Keratinocyte (primary cell): ENCODE measurements around the gene TMEM150B. TPM values are rescaled to one million over a fixed set of nuclear protein-coding genes. Genes with fewer than 3 reads are reported as not detected.

Experiments
- DNase-seq: peaks from one replicate; pipeline ENCODE4 v3.0.0-alpha.2; 2011; ENCODE audit warnings: low read depth, missing footprints, low spot score
- FAIRE-seq: peaks from 2 replicates; lab custom pipeline; 2011; peaks lifted over from hg19 to GRCh38; lab: Jason Lieb, UNC
- H2AFZ ChIP-seq: 2 replicates; pipeline ENCODE4 v1.6.0; 2012; ENCODE audit warnings: low read length, control low read depth, inconsistent platforms; ENCODE audit not compliant: control insufficient read depth
- H3K27ac ChIP-seq: 2 replicates; pipeline ENCODE4 v1.5.1; 2011; ENCODE audit warnings: low read length; ENCODE audit not compliant: control insufficient read depth, insufficient read depth
- H3K27me3 ChIP-seq: 3 replicates; pipeline ENCODE4 v1.6.0; 2011; ENCODE audit warnings: low read length; ENCODE audit not compliant: control insufficient read depth, insufficient read depth; ENCODE audit errors: extremely low read depth
- H3K36me3 ChIP-seq, 2 experiments: 2 replicates in 1 of 2; 3 replicates in 1 of 2; pipeline ENCODE4 v1.5.1; 2011; ENCODE audit warnings: low read length in 2 of 2, mild to moderate bottlenecking in 1 of 2; ENCODE audit not compliant: control insufficient read depth in 2 of 2, insufficient read depth in 2 of 2; ENCODE audit errors: extremely low read depth in 1 of 2
- H3K4me1 ChIP-seq: 3 replicates; pipeline ENCODE4 v1.5.1; 2011; ENCODE audit warnings: low read length; ENCODE audit not compliant: control insufficient read depth, insufficient read depth; ENCODE audit errors: extremely low read depth
- H3K4me2 ChIP-seq: 3 replicates; pipeline ENCODE4 v1.6.0; 2011; ENCODE audit warnings: low read depth, low read length; ENCODE audit not compliant: control insufficient read depth, insufficient read depth; ENCODE audit errors: extremely low read depth
- H3K4me3 ChIP-seq, 3 experiments: fragments of 200-600 bp in 1 of 3; sonication (generic) in 1 of 3; 2 replicates in 2 of 3; 3 replicates in 1 of 3; pipeline ENCODE4 v1.5.1; 2011 to 2016; ENCODE audit warnings: low read length in 3 of 3, mild to moderate bottlenecking in 3 of 3, control low read depth in 2 of 3, inconsistent platforms in 1 of 3, low read depth in 1 of 3, mixed read lengths in 1 of 3, mixed run types in 1 of 3, moderate library complexity in 1 of 3; ENCODE audit not compliant: control insufficient read depth in 2 of 3, insufficient read depth in 2 of 3; ENCODE audit errors: extremely low read depth in 1 of 3
- H3K79me2 ChIP-seq: 2 replicates; pipeline ENCODE4 v1.6.0; 2012; ENCODE audit warnings: low read length; ENCODE audit not compliant: control insufficient read depth, insufficient read depth
- H3K9ac ChIP-seq: 3 replicates; pipeline ENCODE4 v1.6.0; 2011; ENCODE audit warnings: low read length; ENCODE audit not compliant: control insufficient read depth, insufficient read depth; ENCODE audit errors: extremely low read depth
- H3K9me1 ChIP-seq: 3 replicates; pipeline ENCODE4 v1.6.0; 2011; ENCODE audit warnings: low read length; ENCODE audit not compliant: control insufficient read depth, insufficient read depth; ENCODE audit errors: extremely low read depth
- H3K9me3 ChIP-seq: 2 replicates; pipeline ENCODE4 v1.5.1; 2012; ENCODE audit warnings: low read depth, low read length; ENCODE audit not compliant: control insufficient read depth
- H4K20me1 ChIP-seq: 3 replicates; pipeline ENCODE4 v1.6.0; 2011; ENCODE audit warnings: low read length; ENCODE audit not compliant: control insufficient read depth, insufficient read depth; ENCODE audit errors: extremely low read depth
- EZH2 ChIP-seq: IDR thresholded peaks from one replicate; pipeline ENCODE4 v1.6.1; 2012; ENCODE audit warnings: inconsistent platforms, mild to moderate bottlenecking, low read length, moderate library complexity
- dilution Hi-C: fragments of 300-500 bp; cut with MboI; formaldehyde crosslinking; loops from one replicate; pipeline ENCODE4 v1.7.0; 2020; ENCODE audit warnings: low sequenced_read_pairs; ENCODE audit not compliant: extremely low pct_ligation_motif_present
- polyA plus RNA-seq, 5 experiments: library from polyadenylated mRNA; depleted of rRNA in 3 of 5; stranded (reverse) in 3 of 5; stranded (forward) in 1 of 5; unstranded in 1 of 5; fragments of >200 nt; gene quantifications; 1 replicate in 1 of 5; 2 replicates in 3 of 5; 3 replicates in 1 of 5; pipeline versions ENCODE4 v1.2.1 to v1.2.3, GENCODE V29; 2011 to 2012; ENCODE audit warnings: missing spikeins in 2 of 5, low read depth in 1 of 5, low replicate concordance in 1 of 5
- TF ChIP-seq, protein P1 (sequence below), 3 experiments: IDR thresholded peaks in 1 of 3; conservative IDR thresholded peaks in 1 of 3; optimal IDR thresholded peaks in 1 of 3; 2 replicates in 2 of 3; 3 replicates in 1 of 3; pipeline versions ENCODE3 to v1.5.1; 2011; ENCODE audit warnings: low read length in 3 of 3, mild to moderate bottlenecking in 3 of 3, moderate library complexity in 2 of 3, control low read depth in 1 of 3, inconsistent platforms in 1 of 3; ENCODE audit not compliant: insufficient read depth in 2 of 3; ENCODE audit errors: extremely low read depth in 1 of 3

The TMEM150B gene
- polyA plus RNA-seq, 1 donor (not counting 4 experiments of a cell fraction or from before 2014, with no cell fraction given): not detected

DNA sequence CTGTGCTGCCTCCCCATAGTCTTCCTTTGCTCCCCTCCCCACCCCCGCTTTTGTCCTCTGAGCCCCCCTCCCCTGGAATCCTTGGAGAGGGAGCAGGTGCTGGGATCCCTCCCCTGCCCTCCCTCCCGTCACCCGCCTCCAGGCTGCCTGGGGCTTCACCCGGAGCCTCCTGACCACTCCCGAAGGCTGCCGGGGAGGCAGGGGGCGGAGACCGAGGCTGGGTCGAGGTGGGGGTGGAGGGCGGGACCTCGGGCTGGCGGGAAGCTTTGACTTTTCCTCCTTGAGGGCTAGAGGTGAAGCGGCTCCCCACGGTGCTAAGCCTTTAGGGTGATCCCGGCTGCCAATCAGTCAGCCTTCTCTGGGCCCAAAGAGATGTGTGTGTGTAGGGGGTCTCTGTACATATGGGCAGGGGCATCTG is 16.0 kb upstream of the TMEM150B start:
- peak overlapping the region; percentile 93 for H3K9ac ChIP-seq
- no peak for FAIRE-seq
- H3K27ac ChIP-seq: peak overlapping the region; percentile 26
- H3K9me1 ChIP-seq: no peaks in the 10 kb centered on the region
- no peaks in the 10 kb centered on the region for H4K20me1 ChIP-seq
- peaks cover 5% of the 10 kb centered on the region for H3K79me2 ChIP-seq
- H3K4me2 ChIP-seq: peak overlapping the region; percentile 96
- H2AFZ ChIP-seq: no peak overlapping the region
- no peak for TF ChIP-seq EZH2
- TF ChIP-seq, protein P1, sequence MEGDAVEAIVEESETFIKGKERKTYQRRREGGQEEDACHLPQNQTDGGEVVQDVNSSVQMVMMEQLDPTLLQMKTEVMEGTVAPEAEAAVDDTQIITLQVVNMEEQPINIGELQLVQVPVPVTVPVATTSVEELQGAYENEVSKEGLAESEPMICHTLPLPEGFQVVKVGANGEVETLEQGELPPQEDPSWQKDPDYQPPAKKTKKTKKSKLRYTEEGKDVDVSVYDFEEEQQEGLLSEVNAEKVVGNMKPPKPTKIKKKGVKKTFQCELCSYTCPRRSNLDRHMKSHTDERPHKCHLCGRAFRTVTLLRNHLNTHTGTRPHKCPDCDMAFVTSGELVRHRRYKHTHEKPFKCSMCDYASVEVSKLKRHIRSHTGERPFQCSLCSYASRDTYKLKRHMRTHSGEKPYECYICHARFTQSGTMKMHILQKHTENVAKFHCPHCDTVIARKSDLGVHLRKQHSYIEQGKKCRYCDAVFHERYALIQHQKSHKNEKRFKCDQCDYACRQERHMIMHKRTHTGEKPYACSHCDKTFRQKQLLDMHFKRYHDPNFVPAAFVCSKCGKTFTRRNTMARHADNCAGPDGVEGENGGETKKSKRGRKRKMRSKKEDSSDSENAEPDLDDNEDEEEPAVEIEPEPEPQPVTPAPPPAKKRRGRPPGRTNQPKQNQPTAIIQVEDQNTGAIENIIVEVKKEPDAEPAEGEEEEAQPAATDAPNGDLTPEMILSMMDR (optimal IDR thresholded peaks at IDR 0.05 in 1 of 3, IDR thresholded peaks at IDR 0.05 in 1 of 3, conservative IDR thresholded peaks at IDR 0.05 in 1 of 3; ENCODE audit: extremely low read depth in 1 of 3, insufficient read depth in 2 of 3, low read length in 3 of 3): no peak
- dilution Hi-C loops: no loop called here
- H3K27me3 ChIP-seq: no peaks in the 10 kb centered on the region
- H3K4me1 ChIP-seq: peaks cover 28% of the 10 kb centered on the region
- DNase-seq: no peak
- peaks cover 0 to 10% of the 10 kb centered on the region in 2 experiments for H3K36me3 ChIP-seq
- peak overlapping the region; percentile 64 to 83 (median 78) for H3K4me3 ChIP-seq
- H3K9me3 ChIP-seq: no peaks in the 10 kb centered on the region

- peak overlapping the region; percentile 64 to 83 (median 78) for H3K4me3 ChIP-seq
- H3K79me2 ChIP-seq: peaks cover 5% of the 10 kb centered on the region
- FAIRE-seq: no peak
- peak overlapping the region; percentile 93 for H3K9ac ChIP-seq
- peak overlapping the region; percentile 90 for H3K27ac ChIP-seq
- H3K36me3 ChIP-seq: peaks cover 0 to 10% of the 10 kb centered on the region in 2 experiments
- H4K20me1 ChIP-seq: no peaks in the 10 kb centered on the region
- H3K4me1 ChIP-seq: peaks cover 31% of the 10 kb centered on the region
- dilution Hi-C loops: no loop called here
- H3K4me2 ChIP-seq: peak overlapping the region; percentile 96
- TF ChIP-seq EZH2: no peak
- TF ChIP-seq, protein P1 (optimal IDR thresholded peaks at IDR 0.05 in 1 of 3, IDR thresholded peaks at IDR 0.05 in 1 of 3, conservative IDR thresholded peaks at IDR 0.05 in 1 of 3; ENCODE audit: extremely low read depth in 1 of 3, insufficient read depth in 2 of 3, low read length in 3 of 3): peak in 2 of 3 experiments; percentile 31 to 36
- no peak overlapping the region for H2AFZ ChIP-seq
- no peaks in the 10 kb centered on the region for H3K27me3 ChIP-seq
- no peak for DNase-seq
- H3K9me3 ChIP-seq: no peaks in the 10 kb centered on the region
- H3K9me1 ChIP-seq: no peaks in the 10 kb centered on the region
Observed at GRCh38 chr19:55340784-55341147, 15.6 kb upstream of the TMEM150B start.
